ENCODE results near the gene FBXL16.

- TF ChIP-seq EZH2 (IDR thresholded peaks at IDR 0.05; ENCODE audit: borderline replicate concordance, low read depth, low read length, severe bottlenecking) (no peak), CTCF (IDR thresholded peaks at IDR 0.05; ENCODE audit: borderline replicate concordance, extremely low read depth, low read length, poor library complexity, severe bottlenecking) (no peak)
Measured at GRCh38 chr16:720990-721764, 15.6 kb upstream of the FBXL16 start, which contains the start of gene ANTKMT.
